Measurements from ENCODE around the gene OR6S1.
"Not testable (repeated sequence)": the region's sequence is repeated elsewhere in the genome, so short reads cannot be mapped to it uniquely, and the experiment has no call there.

Gene OR6S1

DNA sequence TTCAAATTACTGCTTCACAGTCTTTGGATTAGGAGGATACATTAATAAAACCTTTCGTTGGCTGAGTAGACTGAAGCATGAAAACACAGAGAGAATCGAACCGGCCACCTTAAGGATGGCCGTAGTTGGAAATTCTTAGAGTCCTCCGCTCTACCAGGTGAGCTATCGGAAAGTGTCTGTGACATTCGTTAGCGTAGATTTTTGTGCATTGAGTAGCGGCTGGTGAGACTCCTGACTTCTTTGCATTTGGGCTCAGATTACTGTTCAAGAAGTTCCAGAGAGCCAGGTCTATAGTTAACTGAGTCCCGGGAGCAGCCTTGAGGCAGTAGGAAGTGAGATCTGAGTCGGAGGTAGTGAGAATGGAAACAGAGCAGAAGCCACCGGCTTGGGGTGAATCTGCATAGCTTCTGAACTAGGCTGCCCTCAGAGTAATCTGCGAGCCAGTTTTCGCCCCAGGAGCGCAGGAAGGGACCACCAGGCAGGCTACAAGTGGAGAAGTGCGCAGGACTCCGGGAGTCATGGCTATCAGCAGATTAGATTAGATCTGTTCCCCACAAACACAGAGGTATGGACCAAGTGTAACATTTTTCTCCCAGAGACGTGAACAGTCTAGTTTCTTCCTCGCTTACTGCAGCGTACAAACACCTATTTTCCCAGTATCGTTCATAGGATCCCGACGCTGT, 11.0 kb downstream of the OR6S1 start:
- DNase-seq: no peak

DNA sequence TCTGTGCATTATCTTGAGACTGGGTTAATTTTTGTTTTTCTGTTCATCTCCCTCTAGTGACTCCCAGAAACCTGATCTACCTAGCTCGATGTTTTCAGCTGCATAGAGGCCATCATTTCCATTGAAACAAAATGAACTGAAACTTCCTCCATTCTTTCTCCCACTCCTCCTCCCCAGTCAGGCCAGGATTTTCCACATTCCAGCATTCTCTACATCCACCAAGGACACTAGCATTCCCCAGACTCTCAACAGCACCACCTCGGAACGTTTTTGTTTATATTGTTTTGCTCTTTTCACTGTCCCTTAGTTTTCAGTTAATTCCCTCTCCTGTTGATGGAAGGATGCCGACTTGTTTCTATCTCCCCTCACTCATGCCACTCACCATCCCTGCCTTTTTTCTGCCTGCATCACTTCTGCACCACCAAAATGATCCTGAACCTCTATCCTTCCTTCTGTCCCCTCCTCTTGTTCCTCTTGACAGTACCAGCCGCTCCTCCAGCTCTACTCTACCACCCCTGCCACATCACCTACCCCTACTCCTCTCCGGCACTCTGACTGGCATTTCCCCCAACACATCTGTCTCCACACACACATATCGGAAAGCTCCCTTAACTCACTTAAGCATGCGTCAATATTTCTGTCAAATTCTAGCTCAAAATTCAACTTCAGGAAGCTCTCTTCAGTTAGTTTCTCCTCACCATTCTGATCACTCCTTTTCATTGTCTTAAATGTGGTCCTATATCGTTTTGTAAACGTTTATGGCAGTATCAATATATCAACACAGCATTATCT, 13.2 kb downstream of the OR6S1 start:
- no peak for DNase-seq

DNA sequence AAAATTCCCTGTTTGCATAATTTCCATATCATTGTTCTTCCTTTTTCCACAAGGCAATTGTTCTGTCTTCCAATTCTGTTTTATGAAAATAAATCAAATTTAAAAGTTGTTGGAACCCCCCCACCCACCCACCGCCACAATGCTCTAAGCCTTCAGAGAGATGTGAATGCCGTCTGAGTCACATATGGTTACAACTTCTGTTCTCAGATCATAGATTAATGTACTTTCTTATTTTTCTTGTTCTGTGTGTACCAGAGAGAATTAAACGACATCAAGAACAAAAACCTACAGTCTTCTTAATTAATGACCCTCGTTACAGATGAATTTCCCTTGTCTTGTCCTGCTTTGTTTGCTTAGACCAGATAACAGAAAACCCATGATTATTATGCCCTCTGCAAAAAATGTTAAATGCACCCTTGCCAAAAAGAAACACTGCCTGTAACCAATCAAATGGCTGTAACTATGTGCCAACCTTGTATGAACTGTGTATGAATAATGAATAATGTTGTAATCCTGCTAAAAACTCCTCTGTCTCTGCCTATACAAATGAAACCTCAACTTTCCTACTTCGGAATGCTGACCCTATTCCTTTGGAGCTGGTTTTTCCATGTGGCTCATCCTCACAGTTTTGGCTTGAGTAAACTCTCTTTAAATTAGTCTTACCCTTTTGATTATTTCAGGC, 14.0 kb downstream of the OR6S1 start:
- no peak for DNase-seq

DNA sequence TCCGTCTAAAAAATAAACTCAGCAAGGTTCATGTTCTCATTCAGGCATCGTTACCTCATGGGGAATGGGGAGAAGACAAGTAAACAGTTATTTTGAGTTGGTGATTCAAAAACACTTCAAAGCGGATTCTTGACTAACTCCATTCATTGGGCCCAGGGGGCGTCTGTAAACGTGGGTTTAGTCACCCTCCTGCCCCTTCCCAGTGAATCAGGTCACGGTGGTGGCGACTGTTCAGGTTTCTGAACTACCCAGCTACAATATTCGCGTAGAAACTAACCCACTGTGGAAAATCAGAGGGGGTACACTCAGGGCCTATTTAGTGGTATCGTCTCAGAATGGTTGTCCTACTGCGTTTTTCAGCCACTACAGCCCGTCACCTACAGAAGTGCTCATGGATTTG, 15.2 kb downstream of the OR6S1 start:
- DNase-seq: no peak

DNA sequence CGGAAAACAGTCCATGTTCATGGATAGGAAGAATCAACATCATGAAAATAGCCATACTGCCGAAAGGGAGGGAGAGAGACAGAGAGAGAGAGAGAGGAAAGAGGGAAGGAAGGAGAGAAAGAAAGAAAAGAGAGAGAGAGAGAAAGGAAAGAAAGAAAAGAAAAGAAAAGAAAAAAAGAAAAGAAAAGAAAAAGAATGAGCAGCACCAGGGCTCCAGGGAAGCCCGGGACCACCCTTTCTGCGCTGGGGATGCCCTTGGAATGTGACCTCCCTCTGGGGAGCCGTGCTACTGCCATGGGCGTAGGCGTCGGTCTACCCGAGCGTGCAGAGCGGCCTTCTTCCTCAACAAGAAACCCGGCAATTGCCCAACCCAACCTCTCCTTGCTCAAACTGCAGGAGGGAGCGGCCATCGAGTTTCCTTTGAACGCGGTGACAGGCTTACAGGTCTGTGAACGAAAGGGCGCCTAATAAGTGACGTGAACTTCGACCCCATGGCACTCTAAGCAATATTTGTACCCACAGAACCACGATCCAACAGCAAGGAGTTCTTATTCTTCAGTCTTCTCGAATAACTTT, 16.9 kb downstream of the OR6S1 start:
- DNase-seq: no peak

DNA sequence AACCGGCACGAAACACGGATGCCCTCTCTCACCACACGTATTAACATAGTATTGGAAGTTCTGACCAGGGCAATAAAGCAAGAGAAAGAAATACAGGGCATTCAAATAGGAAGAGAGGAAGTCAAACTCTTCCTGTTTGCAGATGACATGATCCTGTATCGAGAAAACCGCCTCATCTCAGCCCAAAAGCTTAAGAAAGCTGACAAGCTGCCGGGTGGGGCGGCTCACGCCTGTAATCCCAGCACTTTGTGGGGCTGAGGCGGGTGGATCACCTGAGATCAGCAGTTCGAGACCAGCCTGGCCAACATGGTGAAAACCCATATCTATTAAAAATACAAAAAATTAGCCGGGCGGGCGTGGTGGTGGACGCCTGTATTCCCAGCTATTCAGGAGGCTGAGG, 17.7 kb downstream of the OR6S1 start:
- DNase-seq: no peak

DNA sequence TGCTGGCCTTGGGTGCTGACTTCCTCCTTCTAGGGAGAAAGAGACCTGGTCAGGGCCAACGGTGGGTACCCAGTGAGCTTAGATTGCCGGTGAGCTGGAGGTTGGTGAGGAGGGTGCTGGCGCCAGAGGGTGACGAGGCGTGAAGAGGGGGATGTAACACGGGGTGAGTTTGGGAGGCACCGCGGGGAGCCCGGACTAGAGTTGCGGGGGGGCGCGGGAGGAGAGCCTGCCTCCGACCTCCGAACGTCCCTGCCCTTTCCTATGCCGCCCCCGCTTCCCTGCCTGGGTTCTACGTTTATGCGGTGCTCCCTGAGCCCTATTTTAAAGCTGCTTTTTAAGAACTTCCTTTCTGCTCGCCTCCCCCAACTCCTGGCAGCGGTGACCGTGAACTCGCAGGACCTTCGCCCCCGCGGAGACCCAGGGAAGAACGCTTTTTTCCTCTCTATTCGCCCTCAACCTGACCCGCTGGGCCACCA, 18.6 kb downstream of the OR6S1 start:
- no peak for DNase-seq

DNA sequence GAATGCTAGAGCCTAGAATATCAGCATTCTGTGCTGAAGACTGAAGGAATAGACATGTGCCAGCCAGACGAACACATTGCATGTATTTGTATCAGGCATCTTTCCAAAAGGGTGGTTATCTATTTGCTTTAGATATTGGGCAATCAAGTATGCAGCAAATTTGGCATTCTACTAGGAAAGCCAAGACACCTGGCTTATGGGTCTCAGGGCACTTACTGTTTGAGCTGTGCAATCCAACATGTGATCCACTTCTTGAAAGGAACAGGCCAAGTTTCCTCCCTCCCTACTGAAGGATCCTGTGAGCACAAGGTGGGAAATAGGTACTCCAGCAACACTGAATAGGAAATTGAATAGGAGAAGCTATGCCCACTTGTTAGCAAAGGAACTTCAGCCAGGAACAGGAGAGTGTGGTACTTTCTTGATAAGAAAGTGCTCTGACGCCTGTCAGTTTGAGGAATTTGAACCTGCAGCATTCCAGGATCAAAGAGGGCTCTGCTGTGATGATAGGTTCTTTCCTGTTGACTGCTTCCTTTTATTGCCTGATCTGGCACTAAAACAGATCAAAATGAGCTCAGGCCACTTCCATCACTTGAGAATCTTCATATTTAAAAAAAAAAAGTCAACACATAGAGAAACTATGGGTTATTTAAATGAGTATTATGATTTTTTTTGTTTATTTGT, 20.6 kb downstream of the OR6S1 start:
- no peak for DNase-seq

DNA sequence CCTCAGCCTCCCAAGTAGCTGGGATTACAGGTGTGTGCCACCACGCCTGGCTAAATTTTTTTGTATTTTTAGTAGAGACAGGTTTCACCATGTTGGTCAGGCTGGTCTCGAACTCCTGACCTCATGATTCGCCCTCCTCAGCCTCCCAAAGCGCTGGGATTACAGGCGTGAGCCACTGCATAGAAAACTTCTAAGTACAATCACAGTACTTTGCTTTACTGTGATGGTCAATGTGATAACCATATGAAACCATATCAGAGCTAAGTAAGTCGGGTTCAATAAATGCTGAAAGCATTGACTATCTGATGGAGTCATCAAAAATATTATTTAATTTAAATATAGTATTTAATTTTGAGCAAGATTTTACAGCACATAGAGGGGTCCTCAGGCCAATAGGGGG, 21.8 kb downstream of the OR6S1 start:
- not testable (repeated sequence) for DNase-seq

DNA sequence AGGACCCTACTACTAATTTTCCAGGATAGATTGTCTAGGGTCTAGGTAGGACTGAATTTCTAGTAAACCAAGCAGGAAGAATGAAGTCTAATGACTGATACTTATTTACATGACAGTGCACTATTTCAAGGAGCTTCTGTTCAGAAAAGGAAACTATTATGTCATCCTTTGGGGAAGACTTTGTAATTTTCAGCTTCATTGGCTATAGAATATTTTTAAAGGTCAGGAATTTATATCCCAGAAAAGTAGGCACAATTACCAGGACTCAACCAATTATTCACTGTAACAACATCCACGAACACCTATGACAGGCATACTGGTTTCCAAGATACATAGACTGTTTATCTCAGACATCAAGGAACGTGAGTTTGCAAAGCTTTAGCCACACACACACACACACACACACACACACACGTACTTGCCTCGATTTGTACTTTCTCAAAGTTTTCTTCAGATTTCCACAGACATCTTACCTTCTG, 23.2 kb downstream of the OR6S1 start:
- DNase-seq: no peak

DNA sequence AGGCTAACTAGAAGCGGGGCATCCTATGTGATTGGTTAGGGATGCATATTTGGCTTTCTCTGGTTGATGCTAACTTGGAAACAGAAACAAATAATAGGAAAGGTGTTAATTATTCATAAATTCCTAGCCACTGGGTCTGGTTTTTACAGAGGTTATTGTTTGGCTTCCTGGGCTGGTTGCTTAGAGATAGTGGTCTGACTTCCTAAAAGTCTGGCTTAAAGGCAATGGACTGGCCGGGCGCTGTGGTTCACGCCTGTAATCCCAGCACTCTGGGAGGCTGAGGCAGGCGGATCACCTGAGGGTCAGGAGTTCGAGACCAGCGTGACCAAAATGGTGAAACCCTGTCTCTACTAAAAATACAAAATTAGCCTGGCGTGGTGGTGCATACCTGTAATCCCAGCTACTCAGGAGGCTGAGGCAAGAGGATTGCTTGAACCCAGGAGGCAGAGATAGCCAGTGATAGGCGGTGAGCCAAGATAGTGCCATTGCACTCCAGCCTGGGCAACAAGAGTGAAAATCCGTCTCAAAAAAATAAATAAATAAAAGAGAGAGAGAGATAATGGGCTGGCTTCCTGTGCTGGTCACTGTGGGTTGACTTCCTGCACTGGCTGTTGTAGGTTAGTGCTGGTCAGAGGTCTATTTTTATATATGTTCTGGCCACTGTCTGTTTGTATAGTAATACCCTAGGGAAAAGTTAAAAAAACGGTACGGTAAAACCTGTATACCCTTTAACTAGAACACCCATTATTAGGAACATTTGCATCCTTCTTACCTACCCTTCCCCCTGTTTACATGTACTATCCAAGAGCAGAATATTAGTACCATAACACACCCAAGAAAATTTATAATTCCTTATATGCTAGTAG, 24.1 kb downstream of the OR6S1 start:
- no peak for DNase-seq

DNA sequence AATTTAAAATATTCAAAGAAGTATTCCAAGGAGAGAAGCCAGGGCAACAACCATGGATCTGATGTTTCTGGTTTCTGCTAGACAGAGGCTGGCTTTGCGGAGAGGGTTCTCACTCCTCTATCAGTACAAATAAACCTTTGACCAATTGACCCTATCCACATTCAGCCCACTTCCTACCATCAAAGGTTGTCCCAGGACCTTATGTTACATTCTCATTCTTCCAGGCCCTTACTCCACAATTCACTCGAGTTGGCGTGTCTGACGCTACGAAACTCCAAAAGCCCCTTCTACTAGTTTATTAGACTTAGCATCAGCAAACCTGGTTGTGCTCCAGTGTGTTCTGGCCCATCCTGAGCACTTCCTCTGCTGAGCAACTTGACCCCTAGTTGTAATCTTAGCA, 25.5 kb downstream of the OR6S1 start:
- DNase-seq: no peak

DNA sequence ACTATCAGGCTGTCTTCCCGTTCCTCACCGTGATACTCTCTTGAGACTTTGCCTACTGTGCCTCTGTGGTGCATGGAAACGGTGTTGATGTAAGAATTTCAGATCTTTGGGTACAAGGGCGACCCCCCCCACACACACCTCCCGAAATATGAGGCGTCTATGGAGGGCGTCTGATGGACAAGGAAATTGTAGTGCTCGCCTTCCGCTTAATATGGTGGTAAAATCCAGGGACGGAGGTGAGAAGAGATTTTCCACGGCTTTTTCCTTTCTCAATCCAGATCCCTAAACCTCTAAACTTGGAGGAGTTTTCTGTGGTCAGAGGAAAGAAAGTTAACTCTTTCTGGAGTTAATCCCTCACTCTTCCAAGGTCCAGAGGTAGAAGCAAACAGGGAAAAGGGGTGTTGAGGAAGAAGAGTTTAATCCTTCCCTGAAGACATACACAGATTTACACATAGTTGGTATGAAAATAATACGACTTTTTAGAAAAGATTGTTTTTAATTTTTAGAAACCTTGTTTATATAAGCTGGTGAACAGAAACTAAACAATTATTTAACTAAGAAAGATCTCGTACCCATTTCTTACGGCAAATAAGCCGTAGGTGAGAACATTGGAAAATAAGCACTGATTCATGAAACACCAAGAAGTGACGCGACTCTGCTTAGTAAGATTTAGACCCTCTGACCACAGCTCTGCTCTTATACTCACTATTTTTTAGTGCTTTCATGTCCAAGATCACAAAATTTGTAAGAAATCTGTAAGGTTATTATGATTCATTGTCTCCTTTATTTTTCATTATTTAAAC, 27.3 kb downstream of the OR6S1 start:
- DNase-seq: no peak

DNA sequence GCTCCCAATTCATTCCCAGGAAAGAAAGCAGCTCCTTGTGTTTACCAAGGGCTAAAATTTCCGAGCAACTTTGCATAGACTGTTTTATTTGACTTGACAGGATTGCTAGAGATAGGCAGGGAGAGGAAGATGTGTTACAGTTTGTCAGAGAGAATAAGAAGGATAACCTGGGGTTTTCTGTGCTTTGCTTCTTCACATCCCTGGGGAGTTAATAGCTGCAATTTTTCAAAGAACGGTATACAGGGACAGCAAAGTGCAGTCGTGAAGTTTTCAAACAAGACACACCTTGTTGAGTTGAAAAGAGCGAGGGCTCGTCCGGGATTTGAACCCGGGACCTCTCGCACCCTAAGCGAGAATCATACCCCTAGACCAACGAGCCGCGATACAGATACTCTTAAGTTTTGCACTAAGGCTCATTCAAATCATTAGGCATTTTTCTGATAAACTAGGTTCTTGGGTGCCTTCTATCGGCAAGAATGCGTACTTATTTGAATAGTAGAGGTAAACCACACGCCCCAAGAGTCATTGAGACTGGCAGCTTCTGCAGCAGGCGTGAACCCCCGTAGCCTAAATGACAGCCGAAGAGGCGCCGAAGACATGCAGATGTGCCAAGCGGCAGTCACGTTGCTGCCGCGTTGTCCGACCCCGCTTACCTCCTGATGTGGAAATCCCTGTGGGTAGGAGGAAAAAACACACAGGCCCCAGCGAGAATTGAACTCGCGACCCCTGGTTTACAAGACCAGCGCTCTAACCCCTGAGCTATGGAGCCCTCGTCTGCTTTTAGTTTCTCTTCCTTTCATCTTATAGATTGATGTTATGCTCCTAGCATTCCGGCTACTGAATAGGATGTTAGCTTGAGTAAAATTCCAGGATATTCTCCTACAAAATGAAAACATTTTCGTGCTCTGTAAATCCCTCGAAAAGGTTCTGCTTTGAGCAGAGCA, 28.1 kb downstream of the OR6S1 start:
- DNase-seq: peak; percentile 88

DNA sequence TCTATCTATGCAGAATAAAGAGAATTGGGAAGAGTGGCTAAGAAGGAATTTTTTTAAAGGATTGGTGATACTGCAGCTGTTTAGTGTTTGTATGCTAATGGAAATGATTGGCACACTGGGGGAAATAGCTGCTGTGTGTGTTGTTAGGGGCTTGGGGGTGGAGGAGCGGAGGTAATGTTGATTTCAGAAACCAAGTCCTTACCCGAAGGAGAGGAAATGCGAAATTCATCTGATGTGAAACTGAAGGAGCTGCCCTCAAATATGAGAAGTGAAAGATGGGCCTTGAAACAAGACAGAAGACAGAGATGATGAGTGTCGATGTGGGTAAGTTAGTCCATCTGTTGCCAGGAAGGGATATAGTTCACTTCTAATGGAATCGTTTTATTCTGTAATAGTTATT, 29.1 kb downstream of the OR6S1 start:
- no peak for DNase-seq

DNA sequence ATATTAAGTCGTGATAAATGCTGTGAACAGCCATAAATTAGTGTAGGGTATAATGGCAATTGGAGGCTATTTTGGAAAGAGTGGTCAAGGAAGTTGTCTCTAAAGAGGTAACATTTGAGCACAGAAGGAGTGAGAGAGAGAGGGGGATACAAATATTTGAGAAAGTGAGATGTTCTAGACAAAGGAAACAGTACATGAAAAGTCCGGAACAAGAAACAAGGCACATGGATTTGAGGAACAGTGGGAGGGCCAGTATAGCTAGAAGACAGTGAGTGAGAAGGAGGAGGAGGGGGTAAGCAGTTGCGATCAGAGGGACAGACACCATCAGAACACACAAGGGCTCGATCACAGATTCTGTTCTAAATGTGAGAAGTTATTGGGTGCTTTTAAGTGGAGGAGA, 30.2 kb downstream of the OR6S1 start:
- DNase-seq: no peak

DNA sequence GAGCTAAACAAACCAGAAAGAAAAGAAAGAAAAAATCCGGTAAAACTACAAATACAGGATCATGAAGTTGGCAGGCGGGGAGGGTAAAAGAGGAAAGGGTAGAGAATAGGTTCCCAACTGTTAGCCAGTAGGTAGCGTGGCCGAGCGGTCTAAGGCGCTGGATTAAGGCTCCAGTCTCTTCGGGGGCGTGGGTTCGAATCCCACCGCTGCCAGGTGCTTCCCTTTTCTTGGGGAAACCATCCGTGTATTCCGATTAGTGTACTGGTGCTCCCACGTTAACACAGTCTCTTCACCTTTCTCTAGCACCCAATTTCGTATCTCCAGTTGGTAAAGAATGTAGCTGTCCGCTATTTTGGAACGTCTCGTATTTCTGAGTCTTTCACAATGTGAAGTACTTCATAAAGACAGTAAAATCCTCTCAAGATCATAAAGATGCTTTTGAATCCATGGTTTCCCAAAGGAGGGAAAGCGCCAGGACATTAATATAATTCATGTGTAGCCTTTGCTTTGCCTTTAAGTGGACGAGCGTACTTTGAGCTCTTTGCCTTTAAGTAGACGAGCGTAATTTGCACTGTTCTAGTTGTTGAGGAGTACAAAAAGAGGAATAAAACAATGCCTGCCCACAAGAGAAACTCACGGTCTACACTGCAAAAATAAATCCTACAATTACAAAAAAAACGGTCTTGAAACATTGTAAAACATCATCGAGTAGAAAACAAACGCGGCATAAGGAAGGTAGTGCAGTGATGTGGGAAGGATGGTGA, 31.3 kb downstream of the OR6S1 start:
- DNase-seq: peak; percentile 74

DNA sequence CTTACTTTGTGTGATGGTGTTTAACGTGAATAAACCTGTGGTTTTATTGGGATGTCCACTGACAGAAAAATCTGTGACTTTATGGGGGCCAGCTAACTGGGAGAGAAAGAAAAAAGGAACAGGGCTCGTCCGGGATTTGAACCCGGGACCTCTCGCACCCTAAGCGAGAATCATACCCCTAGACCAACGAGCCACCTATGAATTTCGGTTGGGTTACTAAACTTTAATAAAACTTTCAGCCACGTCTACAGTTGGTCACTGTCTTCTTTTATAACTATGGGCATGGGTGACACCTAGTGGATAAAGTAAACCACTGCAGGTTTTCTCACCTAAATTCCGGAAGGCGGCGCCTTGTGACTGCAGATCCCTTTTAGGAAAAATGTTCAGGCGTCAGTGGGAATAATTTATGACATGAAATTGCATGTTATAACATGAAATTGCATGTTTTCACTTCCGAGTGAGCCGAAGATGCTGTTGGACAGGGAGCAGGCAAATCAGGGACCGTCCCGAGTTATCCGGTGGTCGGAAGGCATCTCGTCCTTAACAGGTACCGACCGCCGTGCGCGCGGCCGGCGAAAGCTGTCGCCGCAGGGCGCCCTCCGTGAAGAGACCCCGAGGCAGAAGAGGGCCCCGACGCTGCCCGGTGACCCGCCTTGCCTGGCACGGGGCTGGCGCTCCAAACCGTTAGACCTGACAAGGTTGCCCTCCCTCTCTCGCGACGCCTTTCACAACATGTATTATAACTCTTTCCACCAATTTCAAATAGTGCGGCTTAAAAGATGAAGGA, 32.1 kb downstream of the OR6S1 start:
- peak; percentile 70 for DNase-seq
